NCI-H2171 (cell line): ENCODE results near the gene STX11.
"Not testable (repeated sequence)": the region's sequence is repeated elsewhere in the genome, so short reads cannot be mapped to it uniquely, and the experiment has no call there.

ENCODE experiments used
- DNase-seq: peaks from one replicate; lab custom pipeline; 2025; lab: John Stamatoyannopoulos, UW

STX11 gene

DNA sequence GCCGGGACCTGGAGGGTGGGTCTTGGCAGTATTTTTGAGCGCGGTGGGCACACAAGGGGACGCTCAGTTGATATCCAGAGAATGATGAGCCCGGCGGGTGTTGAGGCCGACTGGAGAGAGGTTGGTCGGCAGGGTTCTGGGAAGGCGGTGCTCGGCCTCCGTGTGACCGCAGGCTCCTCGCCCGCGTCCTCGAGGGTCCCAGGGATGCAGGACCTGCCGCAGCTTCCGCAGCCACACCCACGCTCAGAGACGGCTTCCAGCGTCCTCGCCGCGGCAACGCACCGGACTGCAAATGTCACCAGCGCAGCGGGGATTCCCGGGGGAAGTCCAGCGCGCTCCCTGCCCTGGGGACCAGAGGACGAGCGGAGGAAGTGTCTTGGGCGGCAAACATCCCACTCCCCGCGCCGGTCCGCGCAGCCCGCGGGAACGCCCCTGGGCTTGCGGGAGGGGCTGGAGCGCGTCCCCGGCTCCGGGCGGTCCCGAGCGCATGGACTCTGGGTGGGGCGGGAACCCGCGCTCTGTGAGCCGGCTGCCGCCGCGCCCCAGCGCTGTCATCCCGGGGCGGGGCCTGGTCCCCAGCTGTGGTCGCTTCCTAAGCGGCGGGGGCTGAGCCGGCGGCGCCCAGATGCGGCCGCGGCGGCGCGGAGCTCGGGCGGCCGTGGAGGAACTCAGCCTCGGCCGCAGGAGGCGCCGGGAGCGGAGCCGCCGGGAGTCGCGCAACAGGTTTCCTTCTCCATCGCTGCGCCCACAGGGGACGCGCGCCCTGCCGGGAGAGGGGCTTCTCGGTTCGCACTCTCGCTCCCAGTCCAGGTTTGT, at the start of gene STX11:
STX11 (plus strand) TSS at position 624 of the 816 bp plus-strand sequence. CDS start 36,111 bp downstream, outside the sequence.
- DNase-seq = peak; percentile 6

- no peak for DNase-seq
Measured at GRCh38 chr6:144103026-144103563, 47.2 kb upstream of the STX11 start.

DNA sequence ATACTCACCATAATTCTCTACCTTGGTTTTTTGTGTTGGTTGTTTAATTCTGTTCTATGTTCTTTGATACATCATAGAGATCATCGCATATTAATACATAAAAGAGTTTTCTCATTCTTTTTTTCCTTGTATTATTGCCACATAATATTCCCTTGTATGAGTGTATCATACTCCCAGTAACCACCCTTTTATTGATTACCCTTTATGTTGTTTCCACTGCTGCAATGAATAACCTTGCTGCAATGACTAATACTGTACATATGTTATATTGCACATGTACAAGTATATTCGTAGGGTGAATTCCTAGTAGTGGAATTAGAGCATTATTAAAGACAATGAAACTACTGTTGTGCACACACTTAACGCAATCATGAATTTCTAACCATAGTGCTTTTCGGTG, 45.8 kb upstream of the STX11 start:
- no peak for DNase-seq

DNA sequence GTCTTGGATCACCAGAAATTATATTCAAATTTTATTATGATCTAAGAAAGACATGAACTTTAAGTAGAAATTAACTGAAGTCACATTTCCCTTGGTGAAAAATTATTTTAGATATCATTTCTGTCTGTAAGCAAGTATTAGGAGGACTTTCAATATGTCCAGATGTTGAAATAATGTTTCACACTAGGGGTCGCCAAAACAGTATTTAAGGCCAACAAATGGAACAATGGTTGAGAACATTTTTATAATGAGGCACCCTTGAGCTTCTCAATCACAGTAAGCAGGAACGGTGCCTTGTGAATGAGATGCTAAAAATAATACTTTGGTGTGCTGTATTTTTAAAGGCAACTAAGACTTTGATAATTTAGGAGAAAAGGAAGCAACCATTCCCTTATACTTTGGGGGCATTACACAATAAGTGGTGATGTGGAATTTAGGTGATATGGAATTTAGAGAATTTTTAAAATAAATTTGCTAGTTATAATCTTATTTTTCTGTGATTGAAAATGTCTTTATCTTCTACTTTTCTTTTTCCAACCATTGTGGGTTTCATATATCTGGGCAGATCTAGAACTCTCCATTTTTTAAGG, 45.3 kb upstream of the STX11 start:
- no peak for DNase-seq

DNA sequence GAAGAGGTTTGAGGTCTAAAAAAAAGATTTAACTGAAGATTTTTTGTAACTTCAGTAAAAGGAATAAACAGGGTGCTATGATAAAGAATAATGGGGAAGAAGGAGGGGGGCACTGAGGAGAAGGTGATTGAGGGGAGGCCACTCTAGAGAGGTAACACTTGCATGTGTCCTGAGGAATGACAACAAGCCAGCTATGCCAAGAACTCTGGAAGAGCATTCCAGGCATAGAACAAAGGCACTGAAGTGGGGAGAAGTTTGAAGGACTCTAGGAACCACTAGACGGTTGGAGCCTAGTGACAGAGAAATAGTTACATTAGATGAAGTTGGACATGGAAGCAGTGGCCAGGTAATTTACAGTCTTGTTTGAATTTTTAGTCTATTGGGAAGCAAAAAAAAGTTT, 44.1 kb upstream of the STX11 start:
- DNase-seq = no peak

DNA sequence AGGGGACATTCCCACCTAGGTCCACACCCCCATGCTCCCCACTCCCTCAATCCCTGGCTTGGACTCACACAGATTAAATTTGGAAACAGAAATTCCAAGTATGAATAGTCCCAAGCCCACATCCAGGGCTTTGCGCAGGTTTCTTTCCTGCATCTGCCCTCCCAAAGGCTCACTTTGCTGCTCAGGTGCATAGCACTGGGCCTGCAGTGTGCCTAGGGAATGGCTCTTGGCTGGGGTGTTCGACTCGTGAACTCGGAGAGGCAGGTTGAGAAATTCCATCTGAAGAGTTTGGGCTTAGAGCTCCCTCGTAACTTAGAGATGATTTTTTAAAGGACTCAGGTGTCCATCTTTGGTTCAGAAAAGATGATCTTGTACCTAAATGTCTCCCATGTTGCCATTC, 40.1 kb upstream of the STX11 start:
- no peak for DNase-seq

DNA sequence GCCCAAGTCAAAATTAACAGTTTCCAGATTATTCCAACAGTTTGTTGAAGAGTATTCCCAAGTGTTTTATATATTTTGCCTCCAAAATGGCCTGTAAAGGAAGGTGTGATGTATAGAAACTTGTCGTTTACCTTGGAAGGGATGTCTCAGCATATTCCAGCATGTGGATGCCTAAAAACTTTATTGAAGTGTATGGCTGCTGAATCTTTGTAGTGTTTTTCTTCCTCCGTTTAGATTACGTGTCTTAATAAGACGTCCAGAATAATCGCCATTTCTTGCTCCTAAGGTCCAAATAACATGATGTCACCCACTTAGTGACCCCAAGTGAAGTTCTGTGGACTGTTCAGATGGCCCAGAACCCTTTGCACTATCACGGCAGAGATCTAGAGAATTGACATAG, 37.0 kb upstream of the STX11 start:
- no peak for DNase-seq

- no peak for DNase-seq
Measured at GRCh38 chr6:144115219-144115618, 35.1 kb upstream of the STX11 start.

- DNase-seq = no peak
Measured at GRCh38 chr6:144119376-144119775, 30.9 kb upstream of the STX11 start.

- DNase-seq = no peak
Measured at GRCh38 chr6:144122861-144123260, 27.5 kb upstream of the STX11 start.

- no peak for DNase-seq
Measured at GRCh38 chr6:144123421-144123820, 26.9 kb upstream of the STX11 start.

- DNase-seq = no peak
Measured at GRCh38 chr6:144123836-144124235, 26.5 kb upstream of the STX11 start.

- no peak for DNase-seq
Measured at GRCh38 chr6:144127097-144127496, 23.2 kb upstream of the STX11 start.

GRCh38 chr6:144129469-144129868, 20.8 kb upstream of the STX11 start:
- no peak for DNase-seq

- no peak for DNase-seq
Measured at GRCh38 chr6:144131248-144131709, 19.0 kb upstream of the STX11 start.

- not testable (repeated sequence) for DNase-seq
Measured at GRCh38 chr6:144132167-144132690, 18.1 kb upstream of the STX11 start.

GRCh38 chr6:144133225-144133821, 17.0 kb upstream of the STX11 start:
- no peak for DNase-seq

DNA sequence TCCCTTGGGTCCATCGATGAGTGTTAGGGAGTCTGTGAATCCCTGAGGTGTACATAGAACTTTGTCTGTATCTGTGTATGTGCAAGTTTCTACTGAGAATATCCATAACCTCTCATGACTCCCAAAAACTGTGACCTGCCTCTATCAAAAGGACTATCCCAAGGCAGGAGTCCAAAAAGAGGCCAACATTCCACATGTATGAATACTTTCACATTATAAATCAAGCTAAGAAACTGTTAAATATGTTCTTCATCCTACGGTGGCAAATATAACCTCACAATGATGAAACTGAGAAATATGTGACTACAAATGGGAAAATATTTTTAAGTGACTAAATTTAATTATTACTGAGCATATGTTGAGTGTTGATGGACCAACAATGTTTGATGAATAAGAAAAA, 16.1 kb upstream of the STX11 start:
- no peak for DNase-seq

- DNase-seq = no peak
Measured at GRCh38 chr6:144134737-144135136, 15.6 kb upstream of the STX11 start.

- DNase-seq = no peak
Measured at GRCh38 chr6:144138542-144138941, 11.8 kb upstream of the STX11 start.

DNA sequence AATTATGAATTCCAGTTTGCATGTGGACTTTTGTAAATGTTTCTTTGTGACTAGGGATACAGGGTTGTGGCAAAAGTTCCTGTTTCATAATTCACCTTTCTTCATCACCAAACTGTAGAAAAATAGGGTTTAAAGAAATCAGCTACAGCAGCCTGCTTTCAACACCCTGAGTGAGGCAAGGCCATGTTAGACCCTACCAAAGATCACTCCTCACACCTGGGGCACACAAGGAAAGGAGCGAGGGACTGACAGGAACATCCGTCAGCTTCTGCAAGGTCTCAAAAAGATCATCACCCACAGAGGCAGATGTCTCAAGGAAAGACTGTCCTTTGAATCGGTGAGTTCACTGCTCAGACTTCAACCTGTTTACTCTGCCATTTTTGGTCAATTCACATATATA, 10.5 kb upstream of the STX11 start:
- DNase-seq = no peak

DNA sequence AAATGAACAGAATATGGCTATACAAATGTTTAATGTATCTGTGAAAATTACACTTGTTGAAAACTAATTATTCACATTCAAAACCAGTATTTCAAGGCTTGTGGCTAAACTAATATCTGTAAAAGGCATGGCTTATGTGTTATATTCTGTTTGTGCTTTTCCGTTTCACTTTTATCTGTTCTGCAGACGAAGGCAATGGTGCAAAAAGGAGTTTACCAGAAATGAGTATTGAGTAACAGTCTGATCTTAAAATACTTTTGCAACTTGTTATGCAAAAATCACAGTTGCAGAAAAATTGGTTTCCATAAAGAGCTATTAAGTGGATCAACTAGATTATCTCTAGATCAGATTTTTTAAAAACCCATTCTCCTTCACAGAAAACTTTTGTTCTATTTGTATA, 9.4 kb upstream of the STX11 start:
- DNase-seq = no peak

GRCh38 chr6:144141470-144141869, 8.8 kb upstream of the STX11 start:
- no peak for DNase-seq
